CD14-positive monocyte (primary cell): Measurements from ENCODE around the gene ARHGAP9. TPM values are rescaled to one million over a fixed set of nuclear protein-coding genes. Genes with fewer than 3 reads are reported as not detected.

Experiments
- DNase-seq, 3 donors: peaks; one replicate each; pipeline ENCODE4 v3.0.0-alpha.2; 2011 to 2022
- H2AFZ ChIP-seq: 2 replicates; pipeline ENCODE4 v1.6.0; 2012; ENCODE audit warnings: mild to moderate bottlenecking, low read depth, low read length, inconsistent platforms; ENCODE audit not compliant: insufficient read depth, poor library complexity, severe bottlenecking
- H3K27ac ChIP-seq, 2 donors: 1 replicate in 1 of 2; 2 replicates in 1 of 2; pipeline ENCODE4 v1.5.1; 2012 to 2013; ENCODE audit warnings: low read length in 2 of 2, control low read depth in 1 of 2, inconsistent platforms in 1 of 2, low read depth in 1 of 2, mild to moderate bottlenecking in 1 of 2
- H3K27me3 ChIP-seq, 2 donors: one replicate each; pipeline versions ENCODE4 v1.6.0 to v1.6.1; 2011 to 2013; ENCODE audit warnings: low read length in 2 of 2; ENCODE audit not compliant: control insufficient read depth in 2 of 2, insufficient read depth in 2 of 2
- H3K36me3 ChIP-seq, 2 donors: replicated peaks in 1 of 2; 1 replicate in 1 of 2; 2 replicates in 1 of 2; pipeline versions ENCODE4 v1.5.1 to v1.6.1; 2012 to 2013; ENCODE audit warnings: low read length in 2 of 2, control low read depth in 1 of 2, inconsistent platforms in 1 of 2, mild to moderate bottlenecking in 1 of 2; ENCODE audit not compliant: insufficient read depth in 2 of 2, control insufficient read depth in 1 of 2
- H3K4me1 ChIP-seq, 2 donors: 1 replicate in 1 of 2; 2 replicates in 1 of 2; pipeline versions ENCODE4 v1.5.1 to v1.6.1; 2012 to 2013; ENCODE audit warnings: low read length in 2 of 2, control low read depth in 1 of 2, inconsistent platforms in 1 of 2, mild to moderate bottlenecking in 1 of 2, moderate library complexity in 1 of 2; ENCODE audit not compliant: insufficient read depth in 2 of 2, control insufficient read depth in 1 of 2
- H3K4me2 ChIP-seq: replicated peaks from 2 replicates; pipeline ENCODE3; 2012; ENCODE audit warnings: low read length, moderate library complexity, mild to moderate bottlenecking; ENCODE audit not compliant: poor library complexity, severe bottlenecking; ENCODE audit errors: extremely low read depth
- H3K4me3 ChIP-seq, 3 experiments: fragments of 200-600 bp in 1 of 3; sonication (generic) in 1 of 3; replicated peaks in 1 of 3; 1 replicate in 2 of 3; 2 replicates in 1 of 3; pipeline ENCODE4 v1.5.1; 2011 to 2013; ENCODE audit warnings: low read length in 3 of 3, mild to moderate bottlenecking in 3 of 3, control low read depth in 2 of 3, low read depth in 2 of 3, inconsistent platforms in 1 of 3, moderate library complexity in 1 of 3
- H3K79me2 ChIP-seq: 2 replicates; pipeline ENCODE4 v1.6.0; 2012; ENCODE audit warnings: mild to moderate bottlenecking, control low read depth, inconsistent platforms, low read length, moderate library complexity; ENCODE audit not compliant: insufficient read depth
- H3K9ac ChIP-seq: 2 replicates; pipeline ENCODE4 v1.6.0; 2017; ENCODE audit warnings: low read length, mild to moderate bottlenecking; ENCODE audit not compliant: insufficient read depth, poor library complexity, severe bottlenecking
- H3K9me3 ChIP-seq, 2 donors: replicated peaks in 1 of 2; 1 replicate in 1 of 2; 2 replicates in 1 of 2; pipeline versions ENCODE4 v1.5.1 to v1.6.1; 2012 to 2013; ENCODE audit warnings: low read length in 2 of 2, control low read depth in 1 of 2; ENCODE audit not compliant: control insufficient read depth in 1 of 2, insufficient read depth in 1 of 2
- H4K20me1 ChIP-seq: 2 replicates; pipeline ENCODE4 v1.6.0; 2012; ENCODE audit warnings: mild to moderate bottlenecking, low read length, control low read depth, moderate library complexity; ENCODE audit not compliant: insufficient read depth
- H3K27ac Mint-ChIP-seq, 7 donors: one replicate each; pipeline ENCODE4 v1.8.0; 2020; ENCODE audit warnings: mild to moderate bottlenecking in 7 of 7, mixed read lengths in 7 of 7, moderate library complexity in 6 of 7, inconsistent platforms in 2 of 7
- H3K27me3 Mint-ChIP-seq, 3 donors: one replicate each; pipeline ENCODE4 v1.8.0; 2021 to 2022; ENCODE audit warnings: low read depth in 3 of 3, mild to moderate bottlenecking in 3 of 3, mixed read lengths in 3 of 3, moderate library complexity in 3 of 3, inconsistent platforms in 1 of 3
- H3K36me3 Mint-ChIP-seq, 2 donors: one replicate each; pipeline ENCODE4 v1.8.0; 2020; ENCODE audit warnings: mixed read lengths in 2 of 2, inconsistent platforms in 1 of 2, mild to moderate bottlenecking in 1 of 2
- H3K4me1 Mint-ChIP-seq: one replicate; pipeline ENCODE4 v1.8.0; 2020; ENCODE audit warnings: mild to moderate bottlenecking, mixed read lengths
- H3K4me3 Mint-ChIP-seq, 2 donors: one replicate each; pipeline ENCODE4 v1.8.0; 2020; ENCODE audit warnings: mild to moderate bottlenecking in 2 of 2, mixed read lengths in 2 of 2, moderate library complexity in 1 of 2
- H3K9me3 Mint-ChIP-seq, 7 donors: one replicate each; pipeline ENCODE4 v1.8.0; 2020 to 2022; ENCODE audit warnings: mixed read lengths in 7 of 7, mild to moderate bottlenecking in 6 of 7, moderate library complexity in 6 of 7, inconsistent platforms in 2 of 7
- CTCF ChIP-seq: fragments of 200-600 bp; IDR thresholded peaks from one replicate; pipeline ENCODE4 v1.8.0; 2022; ENCODE audit warnings: antibody characterized with exemption, mild to moderate bottlenecking
- WGBS: methylation state at CpG from one replicate; pipeline ENCODE4 v1.1.5; 2013; ENCODE audit warnings: missing lambda C conversion rate; ENCODE audit not compliant: insufficient coverage; 5-methylcytosine and 5-hydroxymethylcytosine counted together
- intact Hi-C, 2 donors: fragments of 100-400 bp; cut with micrococcal nuclease; formaldehyde crosslinking; loops; one replicate each; pipeline versions ENCODE4 v1.15.0 to v1.15.1; 2023
- polyA plus RNA-seq, 3 donors: library from polyadenylated mRNA; depleted of rRNA in 1 of 3; unstranded in 2 of 3; stranded (reverse) in 1 of 3; fragments of 300-500 nt in 2 of 3; fragments of >200 nt in 1 of 3; fragmentation: Illumina TruSeq in 2 of 3; gene quantifications; 1 replicate in 2 of 3; 2 replicates in 1 of 3; pipeline ENCODE4 v1.2.3, GENCODE V29; 2012 to 2021

ARHGAP9 gene
- polyA plus RNA-seq, 3 donors: 211 to 581 (median 213) TPM

- Histone ChIP-seq H4K20me1 (peaks cover 21% of the 10 kb centered on the region), H3K9ac (no peak overlapping the region), H3K36me3 (peaks cover 0 to 8% of the 10 kb centered on the region in 2 donors), H3K9me3 (peaks cover 0 to 4% of the 10 kb centered on the region in 2 donors), H3K27me3 (peaks cover 15 to 26% of the 10 kb centered on the region in 2 donors), H3K4me3 (peak overlapping the region in 1 of 3 experiments; percentile 75), H3K4me1 (peaks cover 42 to 58% of the 10 kb centered on the region in 2 donors), H3K4me2 (peak overlapping the region; percentile 89), H2AFZ (peak overlapping the region; percentile 61), H3K27ac (no peak overlapping the region), H3K79me2 (no peaks in the 10 kb centered on the region)
- 58% methylated on average over 2 of the region's 5 CpGs for WGBS
- Mint-ChIP-seq H3K36me3 (peaks cover 12 to 15% of the 10 kb centered on the region in 2 donors), H3K27me3 (peaks cover 46 to 57% (median 46%) of the 10 kb centered on the region in 3 donors), H3K9me3 (peaks cover 0 to 10% (median 1%) of the 10 kb centered on the region in 7 donors), H3K4me1 (peaks cover 57% of the 10 kb centered on the region), H3K27ac (peak overlapping the region in 1 of 7 donors; percentile 79), H3K4me3 (peak overlapping the region; percentile 75 to 97)
- DNase-seq: no peak
- TF ChIP-seq CTCF: peak; percentile 28
- intact Hi-C loops: loop anchor here in 1 of 2 donors (5.0 kb wide), 1 partner anchor 531 kb away; the partner anchor contains the start of gene SDR9C7
Observed at GRCh38 chr12:57462912-57463253, 16.8 kb downstream of the ARHGAP9 start.

DNA sequence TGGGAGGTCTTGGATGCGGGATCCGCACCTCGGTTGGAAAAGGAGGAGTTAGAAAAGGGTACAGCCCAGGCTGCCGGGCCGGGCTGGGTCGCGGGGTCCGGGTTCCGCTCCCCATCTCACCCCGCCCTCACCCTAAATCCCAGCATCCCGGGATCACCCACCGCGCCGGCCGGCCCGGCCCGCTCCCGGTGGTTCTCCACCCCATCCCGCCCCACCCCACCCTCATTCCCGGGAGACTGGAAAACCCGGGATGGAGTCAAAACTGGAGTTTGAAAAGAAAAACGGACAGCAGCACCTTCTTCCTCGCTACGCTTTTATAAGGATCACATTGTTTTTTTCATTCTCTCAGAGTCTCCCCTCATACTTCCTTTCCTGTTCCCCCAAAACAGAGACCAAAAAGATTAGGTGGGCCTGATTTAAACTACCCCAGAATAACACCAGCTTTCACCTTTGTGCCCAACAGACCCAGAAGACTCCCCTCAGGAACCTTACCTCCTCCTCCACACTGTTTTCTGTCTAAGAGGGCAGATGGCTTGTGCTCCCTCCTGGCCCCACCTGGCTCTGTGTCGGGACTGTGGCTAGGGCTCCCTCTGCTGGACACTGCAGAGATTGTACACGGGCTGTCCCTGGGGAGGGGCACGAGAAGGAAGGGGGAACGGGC is 17.3 kb downstream of the ARHGAP9 start:
- H3K27me3 Mint-ChIP-seq: peaks cover 44 to 57% (median 48%) of the 10 kb centered on the region in 3 donors
- H3K27ac Mint-ChIP-seq: peak overlapping the region in 5 of 7 donors; percentile 60 to 86 (median 72)
- peaks cover 16% of the 10 kb centered on the region for H4K20me1 ChIP-seq
- peak; percentile 89 for TF ChIP-seq CTCF
- H3K36me3 ChIP-seq: peaks cover 0 to 4% of the 10 kb centered on the region in 2 donors
- peak overlapping the region; percentile 89 for H3K4me2 ChIP-seq
- H3K9me3 ChIP-seq: peaks cover 0 to 4% of the 10 kb centered on the region in 2 donors
- 0% methylated on average over 5 of the region's 28 CpGs for WGBS
- peaks cover 15 to 26% of the 10 kb centered on the region in 2 donors for H3K27me3 ChIP-seq
- peak; percentile 70 to 77 (median 71) for DNase-seq
- intact Hi-C loops: loop anchor here in 1 of 2 donors (5.0 kb wide), 1 partner anchor 530 kb away; the partner anchor contains the start of gene SDR9C7
- H3K4me1 ChIP-seq: peaks cover 42 to 59% of the 10 kb centered on the region in 2 donors
- peak overlapping the region; percentile 78 to 97 for H3K4me3 Mint-ChIP-seq
- peaks cover 57% of the 10 kb centered on the region for H3K4me1 Mint-ChIP-seq
- peaks cover 0 to 8% (median 1%) of the 10 kb centered on the region in 7 donors for H3K9me3 Mint-ChIP-seq
- H3K27ac ChIP-seq: no peak overlapping the region
- H3K79me2 ChIP-seq: no peaks in the 10 kb centered on the region
- H3K4me3 ChIP-seq: peak overlapping the region; percentile 18 to 75 (median 44)
- H3K36me3 Mint-ChIP-seq: peaks cover 7 to 10% of the 10 kb centered on the region in 2 donors
- peak overlapping the region; percentile 25 for H3K9ac ChIP-seq
- peak overlapping the region; percentile 61 for H2AFZ ChIP-seq
